NT2/D1 (cell line): ENCODE results near the gene SLC16A4.

Experiments used
- SUZ12 ChIP-seq: IDR thresholded peaks from 2 replicates; pipeline ENCODE4 v1.6.1; 2011; ENCODE audit not compliant: insufficient read length, insufficient read depth; ENCODE audit errors: extremely low read depth
- ZNF274 ChIP-seq: IDR thresholded peaks from 2 replicates; pipeline ENCODE4 v1.6.1; 2011; ENCODE audit warnings: mild to moderate bottlenecking, low read depth, low read length

DNA sequence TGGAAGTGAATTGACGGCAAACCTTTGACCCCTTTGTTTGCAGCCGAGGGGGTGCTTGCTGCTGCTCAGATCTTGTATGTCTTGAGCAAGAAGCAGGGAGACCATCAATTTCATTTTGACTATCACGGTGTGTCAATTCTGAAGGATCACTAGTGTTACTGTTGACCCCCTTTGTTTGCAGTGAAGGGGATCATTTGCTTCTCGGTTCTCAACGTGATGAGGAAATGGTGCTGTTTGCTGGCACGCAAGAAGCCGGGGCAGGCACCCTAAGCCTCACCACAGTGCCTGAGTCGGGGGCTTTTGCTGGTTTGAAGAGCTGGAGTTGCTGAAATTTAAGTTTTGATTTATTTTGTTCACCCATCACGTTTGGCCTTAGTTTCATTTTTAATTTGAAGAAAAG, 44.1 kb downstream of the SLC16A4 start:
- TF ChIP-seq SUZ12 (no peak), ZNF274 (no peak)
